HG03060 (cell line): ENCODE results near the gene ARID5A.

ENCODE experiments used
- ATAC-seq: cut with Tn5 transposase; IDR thresholded peaks from one replicate; pipeline ENCODE4 v1.9.1; 2021; ENCODE audit warnings: low read depth, moderate number of reproducible peaks; ENCODE audit not compliant: unreplicated experiment

Gene ARID5A

GRCh38 chr2:96537734-96538486 lies 1.4 kb downstream of the ARID5A start:
- no peak for ATAC-seq

- no peak for ATAC-seq
These were observed 2.1 kb downstream of the ARID5A start for GRCh38 chr2:96538487-96539214.

- ATAC-seq: no peak
These were observed 2.8 kb downstream of the ARID5A start for GRCh38 chr2:96539215-96539920.

GRCh38 chr2:96540136-96540535 lies 3.6 kb downstream of the ARID5A start:
- ATAC-seq: no peak

GRCh38 chr2:96541398-96542152 lies 5.0 kb downstream of the ARID5A start:
- ATAC-seq: no peak

GRCh38 chr2:96542357-96542977 lies 5.9 kb downstream of the ARID5A start:
- no peak for ATAC-seq

- ATAC-seq: no peak
These were observed 9.8 kb downstream of the ARID5A start for GRCh38 chr2:96546321-96546720.

GRCh38 chr2:96546797-96547196 lies 10.2 kb downstream of the ARID5A start:
- no peak for ATAC-seq

GRCh38 chr2:96547203-96547641 lies 10.7 kb downstream of the ARID5A start:
- ATAC-seq: no peak

- ATAC-seq: no peak
These were observed 11.2 kb downstream of the ARID5A start for GRCh38 chr2:96547731-96548171.

- no peak for ATAC-seq
These were observed 12.3 kb downstream of the ARID5A start for GRCh38 chr2:96548558-96549465.

GRCh38 chr2:96549466-96549785 lies 12.9 kb downstream of the ARID5A start:
- ATAC-seq: no peak

- ATAC-seq: no peak
These were observed 13.6 kb downstream of the ARID5A start for GRCh38 chr2:96549967-96550786.

- no peak for ATAC-seq
These were observed 14.4 kb downstream of the ARID5A start for GRCh38 chr2:96550787-96551604.

GRCh38 chr2:96551605-96552314 lies 15.2 kb downstream of the ARID5A start:
- no peak for ATAC-seq

GRCh38 chr2:96552315-96553175 lies 16.0 kb downstream of the ARID5A start:
- ATAC-seq: no peak
